Activated CD8-positive, alpha-beta memory T cell treated with anti-CD3 and anti-CD28 coated beads, Interleukin-2, amount 50 U/mL, for 24 hours (primary cell): ENCODE data around the gene ARL2BP.

Experiments used
- DNase-seq: peaks from one replicate; pipeline ENCODE4 v3.0.0-alpha.2; 2020; ENCODE audit errors: extremely low read depth

The ARL2BP gene

DNA sequence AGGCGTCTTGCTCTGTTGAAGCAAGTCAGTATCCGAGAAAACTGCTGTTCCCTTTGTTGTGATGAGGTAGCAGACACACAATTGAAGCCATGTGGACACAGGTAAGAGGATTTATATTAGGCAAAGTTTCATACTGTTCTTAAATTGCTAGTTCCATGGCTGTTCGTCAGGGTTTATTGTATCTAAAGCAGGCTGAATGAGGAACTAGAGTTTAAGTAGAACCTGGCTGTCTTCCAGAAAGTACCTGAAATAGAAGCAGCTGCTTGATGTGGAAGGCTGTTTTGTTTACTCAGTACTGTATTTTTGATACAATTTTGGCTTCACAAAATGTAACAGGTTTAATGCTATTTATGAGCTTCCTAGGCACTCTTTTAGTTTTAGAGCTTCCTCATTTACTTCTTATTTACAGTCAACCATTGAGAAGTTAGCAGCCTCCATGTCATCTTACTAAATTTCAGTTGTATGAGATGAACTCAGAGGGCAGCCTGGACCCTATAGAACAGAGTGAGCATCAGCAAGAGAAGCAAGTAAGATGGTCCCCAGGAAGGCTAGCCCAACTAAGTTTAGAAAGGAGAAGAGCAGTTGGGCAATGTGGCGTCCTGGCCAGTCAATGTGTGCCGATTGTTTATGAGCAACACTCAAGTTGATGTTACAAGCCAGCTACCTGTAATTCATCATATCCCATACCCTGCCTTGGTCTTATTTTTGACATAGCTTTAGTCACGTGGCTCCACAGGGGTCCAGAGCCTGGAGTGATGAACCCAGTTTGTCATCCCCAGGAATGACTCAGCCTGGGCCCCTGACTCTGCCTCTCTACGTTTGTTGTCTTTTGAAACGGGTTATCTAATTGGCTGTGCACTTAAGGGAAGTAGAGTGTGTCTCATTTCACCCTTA is 9.7 kb upstream of the ARL2BP start:
- no peak for DNase-seq

DNA sequence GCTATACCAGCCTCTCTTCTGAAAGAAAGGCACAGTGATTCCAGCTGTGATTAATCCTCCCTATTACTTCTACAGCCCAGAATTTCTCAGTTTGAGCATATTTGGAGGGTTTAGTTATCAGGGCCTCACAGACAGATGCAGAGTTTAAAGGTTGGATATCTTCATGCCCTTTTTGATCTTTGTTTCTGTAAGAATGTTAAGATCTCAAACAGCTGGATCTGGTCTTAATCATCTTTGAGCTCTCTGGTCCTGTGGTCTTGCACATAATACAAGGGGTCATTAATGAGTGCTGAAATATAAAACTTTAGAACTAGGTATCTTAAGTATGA is 9.1 kb upstream of the ARL2BP start:
- no peak for DNase-seq

DNA sequence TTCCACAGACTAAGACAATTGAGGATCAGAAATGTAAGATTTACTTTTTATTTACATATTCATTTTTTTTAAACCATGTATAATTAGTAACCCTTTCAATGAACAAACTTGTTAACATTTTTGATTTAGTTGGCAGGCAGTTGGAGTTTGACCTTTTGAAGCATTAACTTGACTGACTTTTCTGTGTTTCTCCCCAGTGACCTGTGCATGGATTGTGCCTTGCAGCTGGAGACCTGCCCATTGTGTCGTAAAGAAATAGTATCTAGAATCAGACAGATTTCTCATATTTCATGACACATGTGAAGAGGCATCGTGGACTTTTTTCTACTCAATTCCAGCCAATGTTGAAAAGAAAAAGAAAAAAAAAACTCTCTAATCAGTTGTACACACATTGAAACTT is 6.4 kb upstream of the ARL2BP start:
- no peak for DNase-seq

DNA sequence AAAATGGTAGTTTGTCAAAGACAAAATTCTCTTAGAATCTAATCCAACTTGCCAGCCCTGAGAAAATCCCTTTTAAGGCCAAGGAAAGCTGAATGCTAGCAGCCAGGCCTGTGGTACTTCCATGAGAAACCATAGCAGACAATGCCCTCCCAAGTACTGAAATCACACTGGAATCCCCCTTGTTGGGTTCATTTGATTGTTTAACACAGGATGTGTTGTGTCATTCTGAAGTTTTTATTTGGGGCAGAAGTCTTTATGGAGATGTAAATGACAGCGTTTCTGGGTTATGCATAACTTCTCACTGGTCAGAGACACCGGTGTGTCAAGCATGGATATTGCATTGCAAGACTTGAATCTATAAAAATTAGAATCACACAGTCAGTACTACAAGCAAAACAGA is 6.0 kb upstream of the ARL2BP start:
- no peak for DNase-seq

DNA sequence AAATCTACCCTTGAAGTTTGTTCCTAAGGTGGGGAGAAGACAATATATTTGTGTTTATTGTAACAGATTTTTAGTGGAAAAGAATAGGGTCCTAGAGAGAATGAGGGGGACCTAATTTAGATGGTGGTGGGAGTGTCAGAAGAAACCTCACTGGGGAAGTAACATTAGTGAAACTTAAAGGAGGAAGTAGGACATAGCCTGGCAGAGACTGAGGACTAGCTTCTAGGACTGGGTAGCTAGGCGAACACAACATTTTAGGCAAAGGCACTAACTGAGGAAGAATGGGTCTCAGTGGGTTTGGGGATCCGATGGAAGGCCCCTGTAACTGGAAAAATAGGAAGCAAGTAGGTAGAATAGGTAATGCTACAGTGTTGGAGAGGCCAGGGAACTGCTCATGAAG is 4.2 kb upstream of the ARL2BP start:
- no peak for DNase-seq

DNA sequence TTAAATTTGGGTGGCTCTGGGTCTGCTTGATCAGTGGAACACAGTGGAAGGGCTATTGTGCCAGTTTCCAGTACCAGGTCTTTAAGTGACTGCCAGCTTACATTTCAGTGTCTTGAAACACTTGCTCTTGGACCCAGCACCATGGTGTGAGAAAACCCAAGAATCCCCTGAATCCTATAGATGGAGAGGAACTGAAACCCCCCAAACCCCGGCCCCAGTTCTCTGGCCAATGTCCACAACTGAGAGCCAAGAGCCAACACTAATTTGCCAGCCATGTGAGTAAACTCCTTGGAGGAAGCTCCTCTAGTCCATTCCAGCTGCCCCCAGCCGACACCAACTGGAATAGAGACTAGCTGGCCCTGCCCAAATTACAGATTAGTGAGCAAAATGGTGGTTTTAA is 2.4 kb upstream of the ARL2BP start:
- no peak for DNase-seq

DNA sequence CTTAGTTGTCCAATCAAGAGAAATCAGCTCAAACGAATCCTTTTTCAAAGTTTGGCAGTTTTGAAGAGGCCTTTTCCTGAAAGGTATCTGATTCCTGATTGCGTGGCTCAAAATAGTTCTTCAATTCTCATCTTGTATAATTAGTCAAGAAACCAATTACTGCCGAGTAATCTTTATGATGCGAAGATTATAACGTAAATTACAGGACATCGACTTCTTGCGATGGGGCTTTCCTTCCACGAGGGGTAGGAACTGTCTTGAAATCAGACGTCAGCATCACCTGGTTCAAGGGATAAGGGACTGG is 644 bp upstream of the ARL2BP start:
- no peak for DNase-seq

DNA sequence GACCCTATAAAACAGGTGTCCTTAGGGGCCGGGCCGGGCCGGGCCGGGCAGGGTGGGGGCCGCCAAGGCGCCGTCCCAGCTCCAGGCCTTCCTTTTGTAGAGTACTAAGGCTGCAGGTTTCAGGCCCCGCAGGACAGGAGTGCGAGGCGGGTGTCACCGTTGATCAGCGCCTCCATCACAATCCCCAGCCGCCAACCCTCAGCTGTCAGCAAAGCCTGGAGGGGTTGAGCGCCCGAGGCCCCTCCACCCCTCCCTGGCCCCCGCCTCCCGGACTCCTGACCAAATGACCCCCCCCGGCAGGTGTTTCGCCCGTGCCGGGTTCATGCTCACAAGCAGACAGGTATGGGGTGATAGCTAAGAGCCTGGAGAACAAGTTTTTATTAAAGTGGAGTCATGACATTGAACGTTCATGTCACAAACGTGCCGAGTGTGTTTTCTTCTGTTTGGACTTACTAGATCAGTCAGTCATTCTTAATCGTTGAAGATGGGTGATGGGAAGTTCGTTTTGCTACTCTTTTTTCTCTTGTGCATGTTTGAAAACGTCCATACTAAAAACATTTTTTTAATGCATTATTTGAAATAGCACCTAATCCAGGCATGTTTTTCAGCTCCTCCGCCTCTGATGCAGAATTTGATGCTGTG is 534 bp downstream of the ARL2BP start:
- DNase-seq: no peak

DNA sequence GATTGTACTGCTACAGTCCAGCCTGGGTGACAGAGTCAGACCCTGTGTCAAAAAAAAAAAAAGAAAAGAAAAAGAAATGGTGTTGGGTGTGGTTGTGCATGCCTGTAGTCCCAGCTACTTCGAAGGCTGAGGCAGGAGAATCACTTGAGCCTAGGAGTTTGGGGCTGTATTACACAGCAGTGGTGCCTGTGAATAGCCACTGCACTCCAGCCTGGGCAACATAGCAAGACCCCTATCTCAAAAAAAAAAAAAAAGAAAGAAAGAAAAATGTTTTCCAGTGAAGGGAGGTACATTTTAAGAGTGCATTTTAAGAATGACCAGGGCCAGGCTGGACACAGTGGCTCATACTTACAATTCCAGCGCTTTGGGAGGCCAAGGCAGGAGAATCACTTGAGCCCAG is 6.3 kb downstream of the ARL2BP start:
- DNase-seq: no peak

DNA sequence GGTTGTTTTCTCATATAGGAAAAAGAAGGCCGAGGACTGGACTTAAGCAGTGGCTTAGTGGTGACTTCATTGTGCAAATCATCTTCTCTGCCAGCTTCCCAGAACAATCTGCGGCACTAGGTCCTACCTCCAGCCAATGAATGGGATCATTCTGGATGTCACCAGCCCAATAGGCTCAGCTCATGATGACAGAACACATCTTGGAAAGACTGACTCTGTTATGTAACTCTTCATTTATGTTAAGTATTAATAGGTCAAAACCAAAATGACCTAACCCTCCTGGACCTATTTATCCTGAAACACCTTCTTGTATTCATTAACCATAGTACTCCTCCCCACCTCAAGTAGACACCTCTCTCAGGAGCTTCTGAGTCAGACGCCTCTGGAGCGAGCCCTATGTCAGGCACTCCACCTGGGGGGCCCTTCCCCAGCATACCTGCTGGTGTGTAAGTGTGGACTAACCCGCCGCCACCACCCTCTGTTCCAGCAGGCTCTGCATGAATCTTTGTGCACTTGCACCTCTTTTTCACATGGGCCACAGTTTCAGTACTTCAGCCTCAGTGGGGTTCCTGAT is 7.2 kb downstream of the ARL2BP start:
- DNase-seq: no peak

DNA sequence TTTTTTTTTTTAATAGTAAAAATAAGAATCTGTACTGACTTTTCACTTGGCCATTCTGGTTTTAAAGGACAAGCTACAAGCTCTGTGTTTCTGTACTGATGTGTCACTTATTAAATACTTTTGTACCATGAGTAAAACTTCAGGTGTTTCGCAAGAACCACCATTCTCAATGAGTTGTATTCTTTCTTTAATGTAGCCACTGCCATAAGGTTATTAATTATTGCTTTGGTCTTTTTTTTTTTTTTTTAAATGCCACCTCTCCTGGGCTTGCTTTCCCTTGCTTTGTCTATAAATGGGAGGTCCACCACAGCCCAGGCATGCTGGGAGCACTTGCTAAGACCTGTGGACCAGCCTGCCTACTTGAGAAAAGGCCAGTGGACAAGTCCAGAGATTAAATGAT is 8.4 kb downstream of the ARL2BP start:
- DNase-seq: no peak

DNA sequence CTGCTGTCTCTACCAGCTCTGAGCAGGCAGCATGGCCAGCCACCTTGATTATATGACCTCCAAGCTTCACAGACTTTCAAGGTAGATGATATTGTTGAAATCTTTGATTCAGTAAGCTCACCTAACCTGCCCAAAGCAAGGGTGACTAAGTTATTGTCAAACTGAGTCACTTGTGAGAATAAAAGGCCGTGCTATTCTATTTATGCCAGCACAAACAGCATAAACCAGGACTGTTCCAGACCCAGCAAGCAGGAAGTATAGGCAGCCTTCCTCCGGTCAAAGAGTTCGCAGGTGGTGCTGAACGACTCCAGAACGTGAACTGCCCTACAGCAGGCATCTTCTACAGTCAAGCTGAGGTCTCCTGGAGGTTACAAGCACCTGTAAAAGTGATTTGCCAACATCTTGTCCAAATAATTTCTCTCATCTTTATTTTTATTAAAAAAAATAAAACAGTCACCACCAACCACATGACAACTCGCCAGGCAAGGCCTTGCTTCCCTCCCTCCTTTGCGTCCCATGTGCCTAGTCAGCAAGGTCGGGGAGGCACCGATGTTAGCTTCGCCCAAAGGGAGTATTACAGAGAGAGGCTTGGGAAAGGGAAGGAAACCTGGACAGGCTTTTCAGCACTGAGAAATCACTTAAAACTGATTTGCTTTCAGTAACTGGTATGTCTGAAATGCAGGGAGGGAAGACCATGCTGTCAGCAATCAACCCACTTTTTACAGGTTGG is 10.8 kb downstream of the ARL2BP start:
- DNase-seq: no peak

DNA sequence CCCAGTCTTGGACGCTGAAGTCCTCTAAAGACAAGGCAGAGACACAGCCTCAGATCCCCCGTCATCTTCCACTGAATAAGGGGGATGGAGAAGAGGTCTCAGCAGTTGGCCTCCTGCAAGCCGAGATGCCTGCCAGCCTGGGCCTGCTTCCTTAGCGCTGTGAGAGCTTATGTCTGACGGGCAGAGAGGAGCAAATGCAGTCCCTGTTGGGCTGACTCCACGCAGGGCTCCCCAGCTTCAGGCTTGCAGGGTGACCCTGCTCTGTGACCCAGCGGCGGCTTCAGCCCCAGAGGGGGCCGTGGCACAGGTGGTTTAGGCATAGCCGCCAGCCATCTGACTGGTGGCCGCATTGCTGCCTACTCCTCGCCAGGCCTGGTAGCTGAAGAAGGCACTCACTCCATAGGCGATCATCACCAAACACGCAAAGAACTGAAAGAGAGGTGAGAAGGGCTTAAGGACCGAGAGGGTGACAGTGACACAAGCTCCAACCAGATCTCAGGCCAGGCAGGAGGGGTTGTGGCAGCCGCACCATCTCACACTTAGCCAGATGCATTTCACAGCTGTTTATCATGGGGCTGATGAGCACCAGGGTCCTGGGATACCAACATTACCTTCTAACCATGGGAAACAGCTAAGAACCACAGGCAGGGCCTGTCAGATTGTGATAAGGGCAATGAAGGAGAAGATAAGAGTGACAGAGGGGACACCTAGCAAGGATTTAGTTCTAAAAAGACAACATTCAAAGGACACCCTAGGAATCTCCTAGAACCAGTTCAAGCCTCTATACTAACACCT is 11.7 kb downstream of the ARL2BP start:
- no peak for DNase-seq

DNA sequence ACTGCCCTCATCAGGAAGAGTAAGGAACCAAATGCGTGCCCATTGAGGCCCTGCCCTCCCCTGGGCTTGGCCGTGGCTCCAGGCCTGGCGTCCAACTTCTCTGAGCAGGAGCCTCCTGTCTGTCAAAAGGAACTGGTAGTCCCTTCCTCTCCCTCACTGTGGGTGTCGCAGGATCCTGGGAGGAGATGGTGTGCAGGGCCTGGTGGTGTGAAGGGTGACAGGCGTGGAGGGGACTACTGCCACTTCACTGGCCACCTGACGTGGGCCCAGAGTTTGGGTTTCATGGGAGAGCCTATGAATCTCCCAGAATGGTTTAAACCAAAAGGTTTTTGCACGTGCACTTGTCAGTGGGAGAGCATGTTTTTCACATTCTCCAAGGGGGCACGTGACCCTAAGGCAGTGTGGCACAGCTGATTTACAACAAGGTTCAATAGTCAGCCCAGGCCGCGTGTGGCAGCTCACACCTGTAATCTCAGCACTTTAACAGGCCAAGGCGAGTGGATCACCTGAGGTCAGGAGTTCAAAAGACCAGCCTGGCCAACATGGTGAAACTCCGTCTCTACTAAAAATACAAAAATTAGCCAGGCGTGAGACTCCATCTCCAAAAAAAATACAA is 12.5 kb downstream of the ARL2BP start:
- no peak for DNase-seq

DNA sequence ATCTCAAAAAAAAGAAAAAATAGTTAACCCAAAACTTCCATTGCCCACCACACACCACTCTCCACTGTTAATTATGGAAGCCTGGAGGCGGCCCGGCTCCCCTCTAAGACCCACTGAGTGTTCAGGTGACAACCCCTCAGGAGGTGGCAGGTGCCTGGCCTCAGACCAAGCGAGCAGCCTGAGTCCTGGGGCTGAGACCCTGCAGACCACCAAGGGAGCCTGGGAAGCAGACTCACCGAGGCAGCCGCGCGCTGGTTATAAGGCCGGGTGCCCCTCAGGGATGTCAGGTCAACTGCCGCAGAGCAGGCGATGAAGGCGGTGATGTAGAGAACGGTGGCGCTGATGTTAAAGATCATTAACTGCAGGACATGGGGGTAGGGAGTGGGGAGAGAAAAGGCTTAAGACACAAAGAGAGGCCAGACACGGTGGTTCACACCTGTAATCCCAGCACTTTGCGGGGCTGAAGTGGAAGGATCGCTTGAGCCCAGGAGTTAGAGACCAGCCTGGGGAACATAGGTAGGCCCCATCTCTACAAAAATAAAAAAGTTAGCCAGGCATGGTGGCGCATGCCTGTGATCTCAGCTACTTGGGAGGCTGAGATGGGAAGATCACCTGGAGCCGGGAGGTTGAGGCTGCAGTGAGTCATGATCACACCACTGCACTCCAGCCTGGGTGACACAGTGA is 13.3 kb downstream of the ARL2BP start:
- DNase-seq: no peak

DNA sequence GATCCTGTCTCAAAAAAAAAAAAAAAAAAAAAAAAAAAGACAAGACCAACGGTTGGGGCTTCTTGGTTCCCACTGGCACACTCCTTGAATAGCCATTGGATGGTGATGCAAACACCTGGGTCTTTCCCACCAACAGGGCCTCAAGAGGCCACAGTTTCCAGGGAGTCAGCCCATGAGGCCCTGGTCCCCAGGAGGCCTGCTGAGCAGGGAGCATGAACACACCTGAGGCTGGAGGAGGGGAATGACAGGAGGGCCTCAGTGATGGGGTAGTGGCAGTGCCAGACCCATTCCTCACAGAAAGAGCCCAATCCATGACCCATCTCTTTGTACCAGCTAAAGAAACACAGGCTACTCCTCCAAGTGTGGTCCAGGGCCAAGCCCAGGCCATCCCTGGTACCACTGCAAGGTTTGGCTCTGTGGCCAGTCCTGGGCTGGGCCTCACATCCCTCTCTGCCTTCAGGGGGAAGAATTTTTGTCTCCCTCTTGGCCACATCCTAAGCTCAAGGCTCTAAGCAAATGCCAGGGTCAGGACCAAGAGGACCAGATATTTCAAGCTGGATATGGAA is 13.9 kb downstream of the ARL2BP start:
- no peak for DNase-seq

DNA sequence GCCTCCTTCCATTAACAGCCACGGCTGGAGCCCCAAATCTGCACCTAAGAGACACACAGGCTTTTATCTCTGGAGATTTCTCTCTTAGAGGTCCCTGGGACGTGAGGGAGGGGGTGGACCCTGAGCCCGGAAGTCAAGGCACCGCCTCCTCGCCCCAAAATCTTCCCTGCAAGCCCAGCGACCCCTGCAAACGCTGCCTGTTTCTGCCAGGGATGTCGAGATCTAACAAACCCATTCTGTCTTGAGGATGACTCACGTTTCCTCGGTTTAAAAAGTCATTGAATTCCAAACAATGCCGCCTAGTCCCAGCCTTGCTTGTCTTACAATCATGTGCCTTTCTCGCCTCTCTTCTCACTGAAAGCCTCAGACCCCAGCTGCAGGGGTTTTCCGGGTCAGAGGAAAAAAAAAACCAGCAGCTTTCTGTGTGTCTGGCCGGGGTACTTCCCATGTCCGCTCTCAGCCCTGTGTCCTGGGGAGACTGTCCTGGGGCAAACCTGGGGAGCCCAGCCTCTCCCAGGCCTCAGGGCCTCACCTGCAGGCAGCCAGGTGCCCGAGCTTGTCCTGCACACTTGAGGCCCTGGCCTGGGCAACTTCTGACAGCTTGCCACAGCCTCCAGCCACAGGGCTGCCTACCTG is 15.4 kb downstream of the ARL2BP start:
- no peak for DNase-seq

DNA sequence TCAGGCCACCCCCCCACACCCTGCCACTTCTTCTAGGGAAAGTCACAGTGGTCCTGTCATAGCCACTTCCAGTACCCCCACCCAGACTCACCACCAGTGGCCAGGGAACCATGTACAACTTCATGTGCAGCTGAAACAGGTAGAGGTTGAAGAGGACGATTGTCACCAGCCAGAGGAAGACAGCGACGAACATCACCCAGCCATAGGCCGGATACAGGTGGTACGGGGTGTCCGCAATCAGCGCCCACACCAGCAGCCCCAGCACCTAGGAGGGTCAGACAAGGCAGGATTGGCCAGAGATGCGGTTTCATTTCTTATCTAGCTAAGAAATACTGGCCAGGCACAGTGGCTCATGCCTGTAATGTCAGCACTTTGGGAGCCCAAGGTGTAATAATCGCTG is 16.7 kb downstream of the ARL2BP start:
- no peak for DNase-seq

DNA sequence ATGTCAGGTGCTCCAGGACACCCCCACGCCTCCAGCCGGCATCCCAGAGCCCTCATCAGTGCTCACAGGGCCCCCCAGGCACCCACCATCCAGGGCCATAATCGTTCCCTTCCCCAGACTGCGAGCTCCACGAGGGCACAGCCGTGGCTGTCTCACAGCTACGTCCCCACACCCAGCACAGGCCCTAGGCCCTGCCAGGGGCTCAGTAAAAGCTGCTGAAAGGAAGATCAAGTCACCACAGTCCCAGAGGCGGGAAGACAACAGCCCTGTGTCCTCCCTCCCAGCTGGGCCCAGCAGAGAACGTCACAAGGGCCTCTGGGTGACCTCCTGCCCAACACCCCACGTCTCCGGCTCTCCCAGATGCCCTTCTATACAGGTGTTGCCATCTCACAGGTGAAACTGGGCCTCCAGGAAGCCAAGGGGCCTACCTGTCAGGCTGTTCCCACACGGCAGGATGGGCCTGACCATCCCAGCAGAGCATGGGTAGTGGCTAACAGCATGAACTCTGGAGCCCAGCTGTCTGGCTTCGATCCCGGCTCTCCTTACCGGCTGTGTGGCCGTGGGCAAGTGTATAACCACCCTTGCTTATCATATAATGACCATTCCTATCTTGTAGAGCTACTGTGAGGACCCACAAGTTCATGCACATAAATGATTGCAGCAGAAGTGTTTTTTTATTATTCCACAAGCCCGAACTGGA is 17.9 kb downstream of the ARL2BP start:
- no peak for DNase-seq
